H1 (cell line): Measurements from ENCODE around the gene SCN8A. TPM values are rescaled to one million over a fixed set of nuclear protein-coding genes. Genes with fewer than 3 reads are reported as not detected.

ENCODE experiments used
- CTCF ChIA-PET: fragments of 300-600 bp; sonication (Branson Sonifier 250); formaldehyde crosslinking; loops from one replicate; lab custom pipeline; 2021; ENCODE audit not compliant: partially characterized antibody; lab: Charles Lee
- POLR2A ChIA-PET: fragments of 300-600 bp; sonication (Branson Sonifier 250); formaldehyde crosslinking; loops from one replicate; lab custom pipeline; 2021; ENCODE audit warnings: inconsistent platforms; ENCODE audit not compliant: partially characterized antibody; lab: Charles Lee
- DNase-seq, 2 experiments: peaks; one replicate each; pipeline versions ENCODE4 v3.0.0 to v3.0.0-alpha.2; 2010 to 2022; ENCODE audit warnings: low spot score in 2 of 2, low read depth in 1 of 2, mixed read lengths in 1 of 2
- FAIRE-seq: peaks from 2 replicates; lab custom pipeline; 2011; peaks lifted over from hg19 to GRCh38; lab: Jason Lieb, UNC
- H2AFZ ChIP-seq: 2 replicates; pipeline ENCODE4 v1.8.1; 2012; ENCODE audit warnings: low read length, inconsistent platforms
- H2AK5ac ChIP-seq: 2 replicates; pipeline ENCODE4 v1.6.1; 2013; ENCODE audit warnings: low read depth, low read length
- H2BK120ac ChIP-seq: replicated peaks from 2 replicates; pipeline ENCODE3; 2013; ENCODE audit warnings: low read depth, low read length, inconsistent platforms
- H2BK12ac ChIP-seq: 2 replicates; pipeline ENCODE4 v1.6.1; 2013; ENCODE audit warnings: low read depth, low read length
- H2BK15ac ChIP-seq: 2 replicates; pipeline ENCODE4 v1.6.1; 2013; ENCODE audit warnings: low read length
- H2BK20ac ChIP-seq: 2 replicates; pipeline ENCODE4 v1.6.1; 2013; ENCODE audit warnings: low read length
- H2BK5ac ChIP-seq: 2 replicates; pipeline ENCODE4 v1.6.1; 2013; ENCODE audit warnings: low read depth, low read length
- H3K14ac ChIP-seq: 2 replicates; pipeline ENCODE4 v1.6.1; 2013; ENCODE audit warnings: inconsistent platforms; ENCODE audit not compliant: insufficient read length
- H3K18ac ChIP-seq: 2 replicates; pipeline ENCODE4 v1.6.1; 2013; ENCODE audit warnings: low read length; ENCODE audit errors: extremely low read depth
- H3K23ac ChIP-seq: 2 replicates; pipeline ENCODE4 v1.6.1; 2013; ENCODE audit warnings: inconsistent platforms; ENCODE audit not compliant: insufficient read length
- H3K23me2 ChIP-seq: 2 replicates; pipeline ENCODE4 v1.6.1; 2013; ENCODE audit warnings: low read depth, low read length
- H3K27ac ChIP-seq: 2 replicates; pipeline ENCODE4 v1.6.1; 2011; ENCODE audit warnings: low read depth, low read length, inconsistent platforms
- H3K27me3 ChIP-seq, 4 experiments: replicated peaks in 1 of 4; 1 replicate in 1 of 4; 2 replicates in 3 of 4; pipeline versions ENCODE4 v1.6.1 to v1.8.1; 2011 to 2013; ENCODE audit warnings: low read length in 3 of 4, mild to moderate bottlenecking in 3 of 4, inconsistent platforms in 2 of 4, mixed read lengths in 2 of 4, moderate library complexity in 1 of 4; ENCODE audit not compliant: control insufficient read depth in 3 of 4, insufficient read depth in 3 of 4; ENCODE audit errors: extremely low read depth in 1 of 4
- H3K36me3 ChIP-seq, 4 experiments: 2 replicates each; pipeline versions ENCODE4 v1.6.1 to v1.8.1; 2011 to 2013; ENCODE audit warnings: mild to moderate bottlenecking in 4 of 4, low read length in 3 of 4, moderate library complexity in 2 of 4, control low read depth in 1 of 4, inconsistent platforms in 1 of 4; ENCODE audit not compliant: insufficient read depth in 4 of 4, control insufficient read depth in 2 of 4
- H3K4ac ChIP-seq: replicated peaks from 2 replicates; pipeline ENCODE3; 2013; ENCODE audit warnings: low read length, low read depth, mixed read lengths, inconsistent platforms; ENCODE audit not compliant: insufficient read length
- H3K4me1 ChIP-seq, 4 experiments: replicated peaks in 1 of 4; 1 replicate in 1 of 4; 2 replicates in 3 of 4; pipeline versions ENCODE4 v1.6.1 to v1.8.1; 2011 to 2013; ENCODE audit warnings: low read length in 3 of 4, inconsistent platforms in 2 of 4, mixed read lengths in 1 of 4; ENCODE audit not compliant: insufficient read depth in 4 of 4, control insufficient read depth in 3 of 4
- H3K4me2 ChIP-seq, 2 experiments: 2 replicates each; pipeline versions ENCODE4 v1.6.1 to v1.8.1; 2011 to 2013; ENCODE audit warnings: low read depth in 2 of 2, low read length in 2 of 2, control low read depth in 1 of 2, inconsistent platforms in 1 of 2, mild to moderate bottlenecking in 1 of 2; ENCODE audit not compliant: insufficient read depth in 1 of 2
- H3K4me3 ChIP-seq, 4 experiments: fragments of 200-600, 300-600 bp in 1 of 4; sonication (generic), shearing (Covaris generic), sonication (Bioruptor Twin) in 1 of 4; 2 replicates each; pipeline versions ENCODE4 v1.5.1 to v1.8.1; 2011 to 2016; ENCODE audit warnings: low read length in 4 of 4, low read depth in 3 of 4, control low read depth in 2 of 4, inconsistent platforms in 2 of 4, mild to moderate bottlenecking in 2 of 4, mixed read lengths in 1 of 4, moderate library complexity in 1 of 4; ENCODE audit not compliant: insufficient read depth in 2 of 4; ENCODE audit errors: extremely low read depth in 1 of 4
- H3K56ac ChIP-seq: replicated peaks from 2 replicates; pipeline ENCODE3; 2013; ENCODE audit warnings: low read depth, mild to moderate bottlenecking, mixed read lengths, low read length, inconsistent platforms; ENCODE audit not compliant: insufficient read length
- H3K79me1 ChIP-seq: 2 replicates; pipeline ENCODE4 v1.6.1; 2013; ENCODE audit warnings: low read depth, low read length, control low read depth
- H3K79me2 ChIP-seq, 2 experiments: 2 replicates each; pipeline versions ENCODE4 v1.6.1 to v1.8.1; 2012 to 2013; ENCODE audit warnings: low read length in 2 of 2, mild to moderate bottlenecking in 2 of 2, inconsistent platforms in 1 of 2; ENCODE audit not compliant: insufficient read depth in 2 of 2, control insufficient read depth in 1 of 2
- H3K9ac ChIP-seq, 4 experiments: replicated peaks in 1 of 4; 1 replicate in 1 of 4; 2 replicates in 3 of 4; pipeline versions ENCODE4 v1.6.1 to v1.8.1; 2011 to 2013; ENCODE audit warnings: low read depth in 3 of 4, low read length in 3 of 4, control low read depth in 2 of 4, mild to moderate bottlenecking in 2 of 4, moderate library complexity in 2 of 4, inconsistent platforms in 1 of 4; ENCODE audit errors: extremely low read depth in 1 of 4
- H3K9me3 ChIP-seq, 2 experiments: 2 replicates each; pipeline versions ENCODE4 v1.6.1 to v1.8.1; 2012 to 2013; ENCODE audit warnings: mild to moderate bottlenecking in 2 of 2, moderate library complexity in 2 of 2, control low read depth in 1 of 2, inconsistent platforms in 1 of 2, low read depth in 1 of 2, low read length in 1 of 2, mixed read lengths in 1 of 2; ENCODE audit not compliant: insufficient read depth in 2 of 2
- H4K20me1 ChIP-seq, 2 experiments: replicated peaks in 1 of 2; 2 replicates each; pipeline versions ENCODE3 to v1.8.1; 2011 to 2013; ENCODE audit warnings: inconsistent platforms in 2 of 2, low read length in 2 of 2, mild to moderate bottlenecking in 1 of 2; ENCODE audit not compliant: insufficient read depth in 2 of 2, control insufficient read depth in 1 of 2
- H4K5ac ChIP-seq: 2 replicates; pipeline ENCODE4 v1.6.1; 2013; ENCODE audit warnings: low read length, low read depth, mixed read lengths, inconsistent platforms; ENCODE audit not compliant: insufficient read length
- H4K8ac ChIP-seq: 2 replicates; pipeline ENCODE4 v1.8.0; 2013; ENCODE audit warnings: mild to moderate bottlenecking, moderate library complexity, low read length, inconsistent platforms; ENCODE audit not compliant: insufficient read depth; ENCODE audit errors: extremely low read depth
- H4K91ac ChIP-seq: replicated peaks from 2 replicates; pipeline ENCODE3; 2013; ENCODE audit warnings: low read length, mixed read lengths, inconsistent platforms; ENCODE audit not compliant: insufficient read length
- BACH1 ChIP-seq: IDR thresholded peaks from 2 replicates; pipeline ENCODE4 v1.6.1; 2012; ENCODE audit warnings: low read length, improper control_type of control experiment
- RBBP5 ChIP-seq: IDR thresholded peaks from 2 replicates; pipeline ENCODE4 v1.7.1; 2012; ENCODE audit warnings: low read depth, mild to moderate bottlenecking, inconsistent platforms, low read length, moderate library complexity, borderline replicate concordance
- TEAD4 ChIP-seq: IDR thresholded peaks from 2 replicates; pipeline ENCODE4 v1.6.1; 2012; ENCODE audit warnings: low read depth, low read length, inconsistent platforms, mixed read lengths
- WGBS, 2 experiments: shearing (Covaris generic) in 1 of 2; methylation state at CpG; one replicate each; pipeline versions ENCODE4 v1.1.6 to v1.1.7; 2013 to 2015; ENCODE audit warnings: low lambda C conversion rate in 2 of 2, mixed read lengths in 2 of 2, inconsistent platforms in 1 of 2, low coverage in 1 of 2, missing lambda C conversion rate in 1 of 2; ENCODE audit not compliant: insufficient replicate concordance in 2 of 2, insufficient coverage in 1 of 2, insufficient read length in 1 of 2; ENCODE audit errors: extremely low coverage in 1 of 2, missing lambda C conversion rate in 1 of 2; 5-methylcytosine and 5-hydroxymethylcytosine counted together
- polyA plus RNA-seq, 7 experiments: library from polyadenylated mRNA; depleted of rRNA in 3 of 7; stranded (reverse) in 5 of 7; unstranded in 2 of 7; fragments of >200 nt in 5 of 7; fragments of 200-250 nt in 2 of 7; gene quantifications; 1 replicate in 5 of 7; 2 replicates in 1 of 7; 4 replicates in 1 of 7; pipeline versions ENCODE4 v1.2.1 to v1.2.3, GENCODE V29; 2011 to 2013; ENCODE audit warnings: missing spikeins in 2 of 7, mixed read lengths in 2 of 7
- total RNA-seq: library from RNA; stranded (reverse); fragmentation: NEBNext Ultra II Directional; extraction: Animal tissue kit (Norgen Biotek cat#: 25700); gene quantifications from 2 replicates; pipeline ENCODE4 v1.2.1, GENCODE V29; 2021
- TF ChIP-seq, protein P1 (sequence below): IDR thresholded peaks from 2 replicates; pipeline ENCODE4 v1.6.1; 2011; ENCODE audit warnings: low read depth, mild to moderate bottlenecking, low read length; ENCODE audit not compliant: insufficient read depth

The SCN8A gene
- total and polyA plus RNA-seq, 2 of the 8 experiments (the other 6 are each of a cell fraction or from before 2014, with no cell fraction given), result 6.3 to 10.7 TPM

DNA sequence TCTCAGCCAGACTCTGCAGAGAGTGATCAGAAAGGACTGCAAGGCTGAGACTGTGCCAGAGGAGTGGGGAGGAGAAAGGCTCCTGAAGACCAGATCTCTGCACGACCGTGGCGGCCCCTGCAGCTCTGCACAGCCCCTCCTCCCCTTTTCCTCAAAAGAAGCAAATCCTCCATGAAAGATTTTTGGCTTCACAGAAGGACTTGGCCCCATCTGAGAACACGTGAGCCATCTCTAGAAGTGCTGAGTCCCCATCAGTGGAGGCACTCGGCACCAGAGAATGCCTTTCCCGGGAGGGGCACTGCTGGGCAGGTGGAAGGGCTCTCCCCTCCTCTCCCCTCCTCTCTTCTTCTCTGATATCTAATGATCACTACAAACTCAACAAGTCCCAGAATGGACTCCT is 250.7 kb downstream of the SCN8A start:
- no peak overlapping the region for H4K8ac ChIP-seq
- DNase-seq (no peak), FAIRE-seq (no peak)
- H3K9ac ChIP-seq, result no peak overlapping the region
- no peak overlapping the region for H2BK20ac ChIP-seq
- no peak overlapping the region for H3K27ac ChIP-seq
- 80% methylated on average over 6 of the region's 6 CpGs; no CpG with 5 or more reads in 1 of the 2 experiments for WGBS, 2 experiments
- no peak overlapping the region for H3K4ac ChIP-seq
- H4K91ac ChIP-seq, result no peak overlapping the region
- H4K20me1 ChIP-seq, result peaks cover 2 to 14% of the 10 kb centered on the region in 2 experiments
- no peak overlapping the region for H3K56ac ChIP-seq
- no peaks in the 10 kb centered on the region for H3K9me3 ChIP-seq
- H3K36me3 ChIP-seq, result no peaks in the 10 kb centered on the region
- H2BK120ac ChIP-seq, result no peak overlapping the region
- no peak overlapping the region for H4K5ac ChIP-seq
- CTCF ChIA-PET, result interaction anchor here (0.8 to 9.8 kb wide), 10 partner anchors 10 to 423 kb away, joined by 3 to 109 read pairs (median 6); partner anchors contain the start of gene ANKRD33
- H3K79me1 ChIP-seq, result peaks cover 5% of the 10 kb centered on the region
- H2AFZ ChIP-seq, result no peak overlapping the region
- peaks cover 0 to 6% (median 4%) of the 10 kb centered on the region in 4 experiments; a peak in 4 of 7 replicates for H3K27me3 ChIP-seq
- H2AK5ac ChIP-seq, result no peak overlapping the region
- TF ChIP-seq, protein P1, sequence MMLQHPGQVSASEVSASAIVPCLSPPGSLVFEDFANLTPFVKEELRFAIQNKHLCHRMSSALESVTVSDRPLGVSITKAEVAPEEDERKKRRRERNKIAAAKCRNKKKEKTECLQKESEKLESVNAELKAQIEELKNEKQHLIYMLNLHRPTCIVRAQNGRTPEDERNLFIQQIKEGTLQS, result no peak
- no peak for TF ChIP-seq RBBP5
- no peak for TF ChIP-seq TEAD4
- no peak for TF ChIP-seq BACH1
- H3K23ac ChIP-seq, result no peak overlapping the region
- H3K4me3 ChIP-seq, result no peak overlapping the region
- H2BK15ac ChIP-seq, result no peak overlapping the region
- no peak overlapping the region for H3K14ac ChIP-seq
- no peaks in the 10 kb centered on the region; the same call in 1 of the 2 replicates for H3K23me2 ChIP-seq
- H3K18ac ChIP-seq, result peak overlapping the region; percentile 38
- H3K4me1 ChIP-seq, result peaks cover 13 to 51% (median 33%) of the 10 kb centered on the region in 4 experiments
- H2BK5ac ChIP-seq, result no peak overlapping the region
- H3K79me2 ChIP-seq, result peaks cover 0 to 4% of the 10 kb centered on the region in 2 experiments; a peak in 2 of 4 replicates
- H2BK12ac ChIP-seq, result no peak overlapping the region
- peak overlapping the region in 1 of 2 experiments; percentile 30; a peak in 1 of 4 replicates for H3K4me2 ChIP-seq
- POLR2A ChIA-PET, result interaction anchor here (0.9 to 1.6 kb wide), 6 partner anchors 9 to 28 kb away, joined by 3 to 6 read pairs (median 4); no protein-coding TSS in a partner anchor
